Hematopoietic multipotent progenitor cell treated with erythropoietin and hydrocortisone succinate and interleukin-3 and kit ligand, for 15 days (in vitro differentiated cells): ENCODE results near the gene RNF114.
A peak's percentile ranks its signal among the peaks of the same experiment; 100 is the strongest.

Experiments
- DNase-seq: peaks from one replicate; pipeline ENCODE4 v3.0.0-alpha.2; 2015; ENCODE audit warnings: low spot score

RNF114 gene

DNA sequence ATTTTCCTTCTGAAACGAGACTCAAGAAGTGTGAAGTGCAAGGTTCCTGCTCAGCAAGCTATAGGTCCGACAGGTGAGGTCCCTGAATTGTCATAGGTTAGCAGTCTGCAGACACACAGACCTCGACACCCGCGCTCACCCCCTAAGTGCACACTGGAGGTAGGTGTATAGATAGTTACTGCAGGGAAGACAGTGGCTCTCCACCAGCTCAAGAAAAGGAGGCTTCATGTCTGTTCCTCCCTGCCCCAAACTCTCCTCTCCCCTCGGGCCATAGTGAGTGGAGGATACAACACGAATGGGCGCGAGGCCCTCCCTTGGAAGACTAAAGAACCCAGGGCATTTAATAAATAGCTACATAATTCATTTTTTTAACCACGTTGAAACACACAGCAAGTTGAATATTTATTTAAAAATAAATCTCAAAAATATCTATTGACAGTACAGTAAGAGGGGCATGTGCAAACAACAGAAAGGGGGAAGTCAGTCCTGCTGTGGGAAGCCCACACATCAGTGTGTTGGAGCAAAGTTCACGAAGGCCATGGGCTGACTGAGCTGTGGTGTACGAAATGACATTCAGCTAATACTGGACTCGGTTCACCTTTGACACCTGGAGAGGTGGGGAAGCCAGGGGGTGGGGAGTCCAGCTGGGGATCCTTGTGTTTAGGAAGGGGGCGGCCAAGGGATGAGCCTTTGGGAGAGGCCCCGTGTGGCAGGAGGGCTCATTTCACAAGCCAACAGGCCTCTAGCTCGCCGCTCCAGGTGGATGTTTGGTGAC is 31.6 kb upstream of the RNF114 start:
- no peak for DNase-seq

DNA sequence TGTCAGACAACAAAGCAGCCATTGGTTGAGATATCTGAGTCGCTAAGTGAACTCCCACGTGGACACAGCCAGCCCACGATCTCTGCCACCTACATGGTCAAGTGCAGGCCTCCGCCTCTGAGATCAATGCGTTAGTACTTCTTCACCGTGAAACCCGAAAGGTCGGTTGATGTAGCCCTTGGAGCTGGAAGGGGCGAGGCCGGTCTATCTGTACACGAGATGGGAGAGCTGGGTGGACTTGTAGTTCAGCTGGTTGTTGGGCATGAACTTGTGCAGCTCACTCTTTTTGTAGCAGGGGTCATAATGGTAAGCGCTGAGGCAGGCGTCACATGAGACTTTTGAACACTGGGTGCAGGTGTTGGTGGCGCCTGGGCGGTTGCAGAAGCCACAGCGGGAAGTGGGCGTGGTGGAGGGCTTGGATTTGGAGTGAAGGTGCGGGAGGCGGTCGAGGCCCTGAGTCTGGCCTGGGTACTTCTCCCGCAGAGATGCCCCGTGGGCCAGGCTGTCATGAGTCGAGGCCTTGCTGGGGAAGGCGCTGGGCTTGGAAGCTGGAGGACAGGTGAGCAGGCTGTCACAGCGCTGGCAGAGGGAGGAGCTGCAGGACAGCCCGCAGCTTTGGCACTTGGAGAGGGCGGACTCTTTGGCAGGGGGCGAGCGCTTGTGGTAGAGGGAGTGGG is 30.6 kb upstream of the RNF114 start:
- DNase-seq = no peak

DNA sequence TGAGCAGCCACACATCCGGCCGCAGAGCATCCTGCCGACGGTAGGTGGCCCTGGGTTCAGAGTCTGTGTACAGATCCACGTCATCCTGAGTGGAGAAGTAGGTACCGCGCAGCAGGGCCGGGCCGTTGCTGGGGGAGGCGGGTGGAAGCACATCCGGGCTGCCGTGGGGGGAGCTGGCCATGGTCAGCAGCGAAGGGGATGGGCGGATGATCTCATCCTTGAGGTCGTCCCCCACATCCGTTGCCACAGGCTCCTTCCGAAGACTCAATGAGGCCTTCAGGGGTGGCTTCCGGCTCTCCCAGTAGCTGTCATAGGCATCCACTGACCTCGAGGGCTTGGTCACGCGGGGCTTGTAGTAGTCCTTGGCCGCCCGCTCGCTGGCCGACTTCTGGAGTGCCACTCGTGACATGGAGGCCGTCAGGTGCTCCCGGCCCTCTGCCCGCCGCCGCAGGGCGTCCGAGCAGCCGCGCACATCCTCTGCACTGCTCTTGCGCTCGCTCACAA is 30.0 kb upstream of the RNF114 start:
- DNase-seq = no peak

DNA sequence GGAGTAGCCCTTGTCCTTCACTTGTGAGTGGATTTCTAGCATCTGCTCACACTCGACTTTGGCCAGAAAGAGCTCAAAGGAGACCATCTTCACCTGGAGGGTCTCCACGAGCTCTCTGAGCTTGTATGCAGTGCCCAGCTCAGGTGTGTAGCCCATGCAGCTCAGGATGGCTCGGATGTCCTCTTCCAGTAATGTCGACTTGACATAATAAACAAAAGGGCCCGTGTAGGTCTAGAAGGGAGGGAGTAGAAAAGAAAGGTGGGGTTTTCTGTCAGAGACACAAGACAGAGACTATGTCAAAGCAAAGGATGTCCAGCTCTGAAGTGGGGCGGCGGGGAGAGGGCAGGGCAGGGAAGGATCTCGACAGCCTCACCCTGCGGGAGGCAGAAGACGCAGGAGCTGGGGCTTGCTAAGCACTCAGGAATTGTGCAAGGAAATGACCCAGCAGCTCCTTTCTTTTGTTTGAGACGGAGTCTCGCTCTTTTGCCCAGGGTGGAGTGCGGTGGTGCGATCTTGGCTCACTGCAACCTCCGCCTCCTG is 29.5 kb upstream of the RNF114 start:
- DNase-seq = no peak

DNA sequence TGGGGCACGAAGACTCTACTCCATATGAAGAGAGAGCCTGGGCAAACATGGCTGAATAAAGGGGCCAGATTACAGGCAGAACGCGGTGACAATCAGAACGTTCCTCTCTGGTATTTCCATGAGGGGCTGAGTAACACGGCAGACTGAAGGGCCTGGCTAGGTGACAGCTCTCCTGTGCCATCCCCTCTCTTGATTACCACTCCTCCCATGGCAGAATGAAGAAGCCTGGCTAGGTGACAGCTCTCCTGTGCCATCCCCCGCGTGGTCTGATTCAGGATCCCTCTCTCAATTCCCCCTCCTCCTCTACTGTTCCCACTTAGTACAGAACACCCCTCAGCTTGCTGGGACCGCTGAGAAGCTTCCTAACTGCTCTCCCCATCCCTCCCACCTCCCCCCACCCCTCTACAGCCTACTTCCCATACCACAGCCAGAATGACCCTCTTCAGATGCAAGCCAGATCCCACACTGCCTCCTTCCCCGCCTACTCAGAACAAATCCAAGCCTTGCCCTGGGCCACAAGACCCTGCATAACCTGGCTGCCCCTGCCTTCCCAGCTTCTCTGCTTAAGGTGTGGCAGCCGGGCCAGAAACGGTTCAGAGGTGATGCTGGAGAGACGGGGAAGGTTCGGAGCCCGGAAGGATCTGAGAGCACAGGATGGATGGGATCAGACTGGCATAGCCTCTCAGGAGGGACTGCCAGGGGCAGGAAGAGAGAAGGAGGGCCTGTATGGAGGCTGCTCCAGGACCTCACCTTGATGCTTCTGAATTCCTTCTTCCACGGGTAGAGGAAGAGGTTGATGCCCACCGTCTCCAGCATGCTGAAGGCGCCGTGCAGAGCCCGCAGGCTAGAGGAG is 28.6 kb upstream of the RNF114 start:
- no peak for DNase-seq

DNA sequence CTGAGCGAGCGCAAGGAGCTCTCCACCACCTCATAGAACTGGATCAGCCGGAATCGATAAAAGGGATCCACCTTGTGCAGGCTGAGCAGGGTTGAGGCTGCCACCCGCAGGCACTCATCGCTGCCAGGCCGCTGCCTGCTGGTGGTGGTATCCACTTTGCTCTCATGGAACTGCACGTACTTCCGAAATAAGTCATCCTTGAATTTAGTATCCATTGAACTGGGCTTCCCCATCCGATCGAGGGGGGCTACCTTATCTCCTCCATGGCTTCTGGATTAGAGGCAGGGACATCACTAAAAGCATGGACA is 28.0 kb upstream of the RNF114 start:
- DNase-seq = no peak

DNA sequence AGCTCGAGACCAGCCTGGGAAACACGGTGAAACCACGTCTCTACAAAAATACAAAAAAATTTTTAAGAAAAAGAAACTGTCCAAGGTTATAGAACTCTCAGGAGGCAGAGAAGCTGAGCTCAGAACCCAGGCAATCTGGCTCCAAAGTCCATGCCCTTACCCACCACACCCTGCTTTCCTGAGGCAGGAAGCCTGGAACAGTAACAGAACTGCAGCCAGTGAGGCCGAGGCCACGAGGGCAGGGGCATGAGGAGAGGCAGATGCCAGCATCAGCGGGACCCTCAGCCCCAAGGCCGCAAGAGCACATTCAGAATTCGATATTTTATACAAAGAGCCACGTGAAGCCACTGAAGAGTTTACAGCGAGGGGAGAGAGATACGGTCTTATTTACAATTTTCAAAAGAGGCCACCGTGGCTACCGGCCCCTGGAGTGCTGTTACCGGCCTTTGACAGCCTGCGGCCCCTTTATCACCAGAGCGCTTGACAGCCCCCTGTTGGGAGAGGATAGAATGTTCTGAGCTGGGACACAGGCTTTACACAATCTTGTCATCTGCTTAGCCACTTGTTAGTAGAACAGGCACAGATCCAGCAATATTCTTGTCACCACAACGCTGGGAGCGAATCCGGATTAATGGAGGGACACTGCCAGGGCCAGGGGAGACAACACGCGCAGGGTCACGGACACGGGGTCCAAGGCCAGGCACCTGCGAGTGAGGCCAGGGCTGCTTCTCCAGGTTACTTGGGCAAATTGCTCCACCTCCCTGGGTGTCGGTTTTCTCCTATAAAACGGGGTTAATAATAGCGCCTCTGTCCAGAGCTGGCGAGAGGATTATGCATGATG is 26.5 kb upstream of the RNF114 start:
- DNase-seq = no peak

DNA sequence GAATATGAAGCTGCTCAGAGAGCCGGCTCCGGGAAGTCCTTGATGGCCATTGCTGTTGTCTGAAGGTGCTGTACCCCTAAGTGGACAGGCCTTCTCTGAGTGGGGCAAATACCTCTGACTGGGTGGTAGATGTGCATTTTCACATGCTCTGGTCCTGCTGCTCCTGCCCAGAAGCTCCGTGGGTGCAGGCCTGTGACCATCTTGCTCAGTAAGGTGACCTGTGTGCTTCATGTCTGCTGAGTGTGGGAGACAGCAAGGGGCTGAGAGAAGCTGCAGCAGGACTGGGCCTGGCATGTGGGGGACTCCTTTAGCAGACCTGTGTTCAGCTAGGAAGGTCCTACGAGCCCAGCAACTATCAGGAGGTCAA is 25.9 kb upstream of the RNF114 start:
- DNase-seq = no peak

DNA sequence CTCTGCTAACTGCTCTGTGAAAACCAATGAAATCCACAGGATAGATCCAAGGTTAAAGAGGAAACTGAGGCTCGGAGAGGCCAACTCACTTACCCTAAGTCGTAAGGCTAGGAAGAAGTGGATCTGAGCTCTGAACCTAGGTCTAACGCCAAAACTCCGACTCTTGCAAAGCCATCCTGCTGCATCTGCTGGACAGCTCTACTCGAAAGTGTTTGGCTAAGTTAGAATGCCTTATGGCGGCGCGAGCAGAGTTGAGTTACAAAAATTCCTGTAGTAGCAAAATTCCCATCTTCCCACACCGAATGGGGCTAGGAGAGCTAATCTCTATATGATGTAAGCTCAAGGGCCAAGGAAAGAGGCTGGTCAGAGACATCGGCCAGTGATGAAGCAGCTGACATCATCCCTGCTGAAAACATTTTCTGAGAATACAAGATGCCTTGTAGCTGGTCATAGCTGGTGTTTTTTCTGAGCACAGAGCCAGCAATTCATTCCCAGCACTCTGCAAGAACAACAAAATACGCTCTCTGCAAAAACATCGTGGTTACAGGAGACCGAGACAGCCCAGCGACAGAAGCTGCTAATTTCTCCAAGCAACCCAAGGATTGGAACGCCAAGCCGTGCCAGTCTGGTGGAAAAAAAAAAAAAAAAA is 22.7 kb upstream of the RNF114 start:
- no peak for DNase-seq

DNA sequence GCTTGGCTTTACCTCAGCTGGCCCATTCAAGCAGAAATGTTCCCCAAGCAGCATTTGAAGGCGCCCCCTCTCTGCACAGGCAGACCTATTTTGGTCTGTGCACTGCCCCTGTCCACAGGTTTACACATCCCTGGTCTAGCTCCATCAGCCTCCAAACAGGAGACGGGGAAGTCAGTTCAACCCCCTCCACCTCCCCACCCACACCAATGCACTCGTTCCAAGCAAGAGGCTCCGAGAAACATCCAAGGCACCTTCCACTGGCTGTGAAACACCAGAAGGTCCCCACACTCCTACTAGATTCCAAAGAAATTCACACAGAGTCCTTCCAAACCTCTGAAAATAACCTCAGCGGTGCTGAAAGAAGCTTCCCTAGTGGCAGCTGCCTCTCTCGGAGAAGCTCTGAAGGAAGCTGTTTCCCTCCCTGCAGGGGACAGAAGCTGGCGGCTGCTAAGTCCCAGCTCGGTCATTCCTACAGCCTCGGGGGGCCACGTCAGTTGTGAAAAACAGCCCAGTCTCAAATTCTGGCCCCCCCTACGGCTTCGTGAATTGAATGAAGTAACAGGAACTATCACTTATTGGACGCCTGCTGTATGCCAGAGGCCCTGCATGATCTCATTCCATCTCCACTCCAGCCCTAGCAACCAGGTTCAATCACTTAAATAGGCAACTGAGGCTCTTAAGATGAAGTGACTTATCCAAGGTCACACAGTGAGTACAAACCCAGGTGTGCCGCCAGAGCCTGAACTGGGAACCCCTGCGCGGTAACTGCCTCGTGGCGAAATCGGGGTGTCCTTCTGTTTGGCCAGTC is 21.7 kb upstream of the RNF114 start:
- DNase-seq = peak; percentile 46

DNA sequence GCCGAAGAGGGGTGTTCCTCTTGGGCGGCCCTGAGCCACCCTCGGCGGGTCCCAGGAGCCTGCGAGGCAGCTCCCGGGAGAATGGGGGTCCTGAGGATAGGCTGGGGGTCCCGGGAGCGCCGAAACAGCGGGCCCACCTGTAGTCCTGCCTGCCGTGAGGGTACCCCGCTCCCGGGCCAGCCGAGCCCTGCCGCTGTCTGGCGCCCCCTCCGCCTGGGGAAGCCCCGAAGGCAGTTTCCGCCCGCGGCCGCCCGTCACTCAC is 21.1 kb upstream of the RNF114 start:
- DNase-seq = no peak

DNA sequence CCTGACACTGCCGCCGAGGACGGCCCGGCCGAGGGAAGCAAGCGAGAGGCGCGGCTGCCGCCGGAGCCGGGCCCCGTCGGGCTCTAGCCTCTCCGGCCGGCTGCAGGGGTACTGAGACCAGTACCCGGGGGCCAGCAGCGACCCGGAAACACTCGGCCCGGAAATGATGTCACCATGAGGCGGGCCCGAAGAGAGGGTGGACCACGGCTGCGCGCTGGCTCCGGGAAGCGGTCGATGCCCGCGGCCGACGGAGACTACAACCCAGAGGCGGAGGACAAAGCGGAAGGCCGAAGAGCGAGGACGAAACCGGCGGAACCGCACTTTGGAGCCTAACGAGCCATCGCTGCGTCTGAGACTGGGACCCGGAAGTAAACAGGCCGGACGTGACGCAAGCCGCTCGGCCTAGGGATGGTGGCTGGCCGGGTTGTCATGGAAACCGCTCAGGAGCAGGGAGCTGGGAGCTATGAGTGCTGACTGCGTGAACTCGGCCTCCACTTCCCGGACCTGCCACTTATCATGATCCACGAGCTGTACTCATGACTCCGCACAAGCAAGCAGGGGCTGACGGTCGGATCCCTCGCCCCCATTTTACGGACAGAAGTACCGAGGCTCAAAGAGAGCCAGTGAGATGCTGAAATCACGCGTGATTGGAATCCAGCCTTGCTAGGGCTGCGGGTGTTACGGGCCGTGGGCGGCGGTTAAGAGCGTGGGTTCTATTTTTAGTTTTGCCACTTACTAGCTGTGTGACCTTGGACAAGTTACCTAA is 20.6 kb upstream of the RNF114 start, which contains the start of gene SPATA2:
Gene SPATA2 (minus strand): TSS at position 150 of the 766 bp plus-strand sequence. CDS start 7,039 bp downstream, outside the sequence.
- peak; percentile 96 for DNase-seq

DNA sequence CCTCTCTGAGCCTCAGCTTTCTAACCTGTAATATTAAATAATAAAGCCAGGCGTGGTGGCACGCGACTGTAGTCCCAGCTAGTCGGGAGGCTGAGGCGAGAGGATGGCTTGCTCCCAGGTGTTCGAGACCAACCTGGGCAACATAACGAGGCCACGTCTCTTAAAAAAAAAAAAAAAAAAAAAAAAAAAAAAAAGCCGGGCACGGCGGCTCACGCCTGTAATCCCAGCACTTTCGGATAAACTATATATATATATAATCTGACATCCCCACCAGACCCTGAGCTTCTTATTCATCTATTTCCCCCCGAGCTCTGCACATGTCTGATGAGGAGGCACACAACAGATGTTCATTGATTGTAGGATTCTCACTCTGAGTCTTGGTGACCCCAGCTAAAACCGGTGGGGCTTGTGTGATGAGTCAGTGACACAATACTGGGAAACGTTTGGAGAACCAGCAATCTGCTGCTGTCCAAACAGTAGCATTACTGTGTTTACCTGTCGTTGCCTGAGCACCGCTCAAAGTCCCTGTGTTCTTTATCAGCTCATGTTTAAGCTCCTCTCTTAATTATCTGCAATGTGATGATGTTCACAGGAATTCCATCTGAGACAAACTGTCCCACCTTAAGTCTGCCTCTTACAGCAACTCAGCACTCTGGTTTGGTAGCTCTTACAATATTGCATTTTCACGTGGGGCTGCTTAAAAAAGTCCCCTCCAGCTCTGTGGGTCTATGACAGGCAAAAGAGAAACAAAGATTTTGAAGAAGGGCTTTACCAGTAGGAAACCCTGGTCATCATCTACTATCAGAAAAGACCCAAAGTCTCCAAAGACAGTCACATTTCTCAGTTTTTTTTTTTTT is 19.8 kb upstream of the RNF114 start:
- no peak for DNase-seq

DNA sequence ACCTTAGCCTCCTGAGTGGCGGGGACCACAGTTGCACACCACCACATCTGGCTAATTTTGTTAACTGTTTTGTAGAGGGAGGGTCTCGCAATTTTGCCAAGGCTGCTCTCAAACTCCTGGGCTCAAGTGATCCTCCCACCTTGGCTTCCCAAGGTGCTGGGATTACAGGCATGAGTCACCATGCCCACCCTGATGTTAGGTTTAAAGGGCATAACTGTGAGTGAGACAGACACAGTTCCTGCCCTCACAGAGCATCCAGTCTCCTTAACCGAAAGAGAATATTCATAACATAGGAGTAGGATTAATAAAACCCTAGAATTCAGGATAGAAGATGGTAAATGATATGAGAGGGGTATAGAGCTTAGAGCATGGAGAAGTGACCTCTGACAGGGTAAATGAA is 17.8 kb upstream of the RNF114 start:
- no peak for DNase-seq

DNA sequence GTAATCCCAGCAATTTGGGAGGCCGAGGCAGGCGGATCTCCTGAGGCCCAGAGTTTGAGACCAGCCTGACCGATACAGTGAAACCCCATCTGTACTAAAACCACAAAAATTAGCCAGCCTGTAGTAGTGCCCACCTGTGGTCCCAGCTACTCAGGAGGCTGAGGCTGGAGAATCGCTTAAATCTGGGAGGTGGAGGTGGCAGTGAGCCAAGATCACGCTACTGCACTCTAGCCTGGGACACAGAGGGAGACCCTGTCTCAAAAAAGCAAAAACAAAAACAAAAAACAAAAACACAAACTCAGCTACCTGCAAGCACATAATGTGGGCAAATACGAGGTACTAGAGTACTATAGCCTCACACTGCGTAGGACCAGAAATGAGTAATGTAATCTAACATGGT is 17.2 kb upstream of the RNF114 start:
- no peak for DNase-seq

DNA sequence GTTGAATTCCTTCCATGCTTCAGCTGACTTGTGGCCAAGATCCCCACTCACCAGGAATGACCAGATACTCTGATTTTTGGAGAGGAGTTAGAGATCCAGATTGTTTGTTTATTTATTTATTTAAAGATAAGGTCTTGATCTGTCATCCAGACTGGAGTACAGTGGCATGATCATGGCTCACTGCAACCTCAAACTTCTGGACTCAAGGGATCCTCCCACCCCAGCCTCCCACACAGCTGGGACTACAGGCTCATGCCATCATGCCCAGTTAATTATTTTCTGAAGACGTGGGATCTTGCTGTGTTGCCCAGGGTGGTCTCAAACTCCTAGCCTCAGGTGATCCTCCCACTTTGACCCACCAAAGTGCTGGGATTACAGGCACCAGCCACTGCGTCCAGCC is 16.7 kb upstream of the RNF114 start:
- DNase-seq = no peak

DNA sequence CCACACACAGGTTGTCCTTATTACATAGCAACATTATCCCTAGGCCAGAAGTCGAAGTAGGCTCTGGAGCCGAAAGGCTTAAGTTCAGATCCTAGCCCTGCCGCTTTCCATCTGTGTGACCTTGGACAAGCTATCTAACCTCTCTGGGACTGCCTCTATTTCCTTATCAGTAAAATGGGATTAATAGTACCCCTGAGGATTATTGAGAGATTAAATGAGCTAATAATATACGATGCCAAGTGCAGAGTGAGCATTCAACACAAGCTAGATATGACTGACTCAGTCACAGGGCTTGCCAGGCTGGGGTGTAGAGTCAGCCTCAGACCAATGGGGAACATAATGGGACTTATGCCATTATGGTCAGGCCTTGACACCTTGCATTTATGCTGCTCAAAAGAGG is 11.9 kb upstream of the RNF114 start:
- no peak for DNase-seq

DNA sequence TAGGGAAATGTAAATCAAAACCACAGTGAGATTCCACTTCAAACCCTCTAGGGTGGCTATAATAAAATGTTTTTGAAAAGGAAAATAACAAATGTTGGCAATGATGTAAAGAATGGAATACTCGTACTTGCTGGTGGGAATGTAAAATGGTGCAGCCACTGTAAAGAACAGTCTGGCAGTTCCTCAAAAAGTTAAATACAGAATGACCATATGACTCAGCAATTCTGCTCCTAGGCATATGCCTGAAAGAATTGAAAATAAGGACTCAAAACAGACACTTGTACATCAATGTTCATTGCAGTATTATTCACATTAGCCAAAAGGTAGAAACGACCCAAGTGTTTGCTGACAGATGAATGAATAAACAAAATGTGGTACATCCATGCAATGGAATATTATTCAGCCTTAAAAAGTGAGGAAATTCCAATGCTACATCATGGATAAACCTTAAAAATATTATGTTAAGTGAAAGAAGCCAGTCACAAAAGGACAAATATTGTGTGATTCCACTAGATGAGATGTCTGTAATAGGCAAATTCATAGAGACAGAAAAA is 10.2 kb upstream of the RNF114 start:
- no peak for DNase-seq
